LNCAP (cell line): ENCODE data around the gene SPDYE4.

Experiments used
- CTCF ChIP-seq: fragments of 450-650 bp; IDR thresholded peaks from 2 replicates; pipeline ENCODE4 v1.5.1; 2017; ENCODE audit warnings: mild to moderate bottlenecking

SPDYE4 gene

GRCh38 chr17:8791910-8792270 lies 33.5 kb upstream of the SPDYE4 start:
- no peak for TF ChIP-seq CTCF

- no peak for TF ChIP-seq CTCF
These were observed 33.0 kb upstream of the SPDYE4 start for GRCh38 chr17:8791248-8791909.

GRCh38 chr17:8789743-8790142 lies 31.4 kb upstream of the SPDYE4 start:
- TF ChIP-seq CTCF, result no peak

- no peak for TF ChIP-seq CTCF
These were observed 30.7 kb upstream of the SPDYE4 start for GRCh38 chr17:8788998-8789397.

- peak; percentile 80 for TF ChIP-seq CTCF
These were observed 27.4 kb upstream of the SPDYE4 start for GRCh38 chr17:8785547-8786413.

GRCh38 chr17:8782176-8782575 lies 23.8 kb upstream of the SPDYE4 start:
- no peak for TF ChIP-seq CTCF

- no peak for TF ChIP-seq CTCF
These were observed 23.4 kb upstream of the SPDYE4 start for GRCh38 chr17:8781776-8782175.
